GM06990 (cell line): ENCODE measurements around the gene NKD1.

ENCODE experiments used
- DNase-seq: peaks from one replicate; pipeline ENCODE4 v3.0.0-alpha.2; 2011; ENCODE audit not compliant: insufficient read length; ENCODE audit errors: extremely low read depth
- H3K27me3 ChIP-seq: replicated peaks from 2 replicates; pipeline ENCODE4 v1.6.0; 2011; ENCODE audit warnings: low read length; ENCODE audit not compliant: control insufficient read depth, insufficient read depth
- H3K36me3 ChIP-seq: 2 replicates; pipeline ENCODE4 v1.5.1; 2011; ENCODE audit warnings: low read length; ENCODE audit not compliant: control insufficient read depth, insufficient read depth
- H3K4me3 ChIP-seq: replicated peaks from 2 replicates; pipeline ENCODE4 v1.5.1; 2011; ENCODE audit warnings: low read depth, mild to moderate bottlenecking, control low read depth, low read length
- TF ChIP-seq, protein P1 (sequence below): IDR thresholded peaks from 2 replicates; pipeline ENCODE4 v1.5.1; 2011; ENCODE audit warnings: low read length, control low read depth, mild to moderate bottlenecking, inconsistent platforms; ENCODE audit not compliant: insufficient read depth, poor library complexity, severe bottlenecking

NKD1 gene

DNA sequence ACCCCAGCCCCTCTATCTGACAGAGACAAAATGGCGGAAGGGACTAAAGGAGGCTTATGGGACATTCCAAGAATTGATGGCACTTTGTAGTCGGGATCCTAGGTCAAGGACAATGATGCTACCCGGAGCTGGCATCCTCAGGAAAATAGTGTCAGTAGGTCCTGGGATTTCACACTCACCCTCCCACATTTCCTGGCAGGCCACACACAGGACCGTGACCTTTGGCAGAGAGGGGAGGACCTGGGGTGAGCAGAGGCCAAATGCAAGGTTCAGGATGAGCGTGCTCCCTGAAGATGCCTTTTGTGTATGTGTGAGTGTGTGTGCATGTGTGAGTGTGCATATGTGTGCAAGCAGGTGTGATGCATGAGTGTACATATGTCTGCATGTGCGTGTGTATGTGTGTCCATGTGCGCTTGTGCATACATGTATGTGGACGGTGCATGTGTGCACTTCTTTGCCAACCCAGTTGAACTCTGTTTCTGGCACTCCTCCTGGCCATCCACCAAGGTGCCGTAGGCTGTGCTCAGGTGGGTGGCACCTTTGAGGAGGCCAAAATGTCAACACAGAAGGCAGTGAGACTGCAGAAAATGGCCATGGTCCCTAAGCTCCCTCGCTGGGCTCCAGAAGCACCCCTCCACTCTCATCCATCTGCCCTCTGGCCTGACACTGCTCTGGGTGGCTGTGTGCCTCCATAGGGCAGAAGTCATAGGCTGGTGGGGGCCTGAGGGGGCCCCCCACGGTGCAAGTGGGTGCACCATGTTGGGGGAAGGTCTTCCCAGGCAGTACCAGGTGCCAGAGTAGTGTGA, 72.7 kb downstream of the NKD1 start:
- no peak for DNase-seq
- no peaks in the 10 kb centered on the region; the same call in 1 of the 2 replicates for H3K27me3 ChIP-seq
- TF ChIP-seq, protein P1, sequence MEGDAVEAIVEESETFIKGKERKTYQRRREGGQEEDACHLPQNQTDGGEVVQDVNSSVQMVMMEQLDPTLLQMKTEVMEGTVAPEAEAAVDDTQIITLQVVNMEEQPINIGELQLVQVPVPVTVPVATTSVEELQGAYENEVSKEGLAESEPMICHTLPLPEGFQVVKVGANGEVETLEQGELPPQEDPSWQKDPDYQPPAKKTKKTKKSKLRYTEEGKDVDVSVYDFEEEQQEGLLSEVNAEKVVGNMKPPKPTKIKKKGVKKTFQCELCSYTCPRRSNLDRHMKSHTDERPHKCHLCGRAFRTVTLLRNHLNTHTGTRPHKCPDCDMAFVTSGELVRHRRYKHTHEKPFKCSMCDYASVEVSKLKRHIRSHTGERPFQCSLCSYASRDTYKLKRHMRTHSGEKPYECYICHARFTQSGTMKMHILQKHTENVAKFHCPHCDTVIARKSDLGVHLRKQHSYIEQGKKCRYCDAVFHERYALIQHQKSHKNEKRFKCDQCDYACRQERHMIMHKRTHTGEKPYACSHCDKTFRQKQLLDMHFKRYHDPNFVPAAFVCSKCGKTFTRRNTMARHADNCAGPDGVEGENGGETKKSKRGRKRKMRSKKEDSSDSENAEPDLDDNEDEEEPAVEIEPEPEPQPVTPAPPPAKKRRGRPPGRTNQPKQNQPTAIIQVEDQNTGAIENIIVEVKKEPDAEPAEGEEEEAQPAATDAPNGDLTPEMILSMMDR: no peak
- H3K4me3 ChIP-seq: no peak overlapping the region
- H3K36me3 ChIP-seq: no peaks in the 10 kb centered on the region

DNA sequence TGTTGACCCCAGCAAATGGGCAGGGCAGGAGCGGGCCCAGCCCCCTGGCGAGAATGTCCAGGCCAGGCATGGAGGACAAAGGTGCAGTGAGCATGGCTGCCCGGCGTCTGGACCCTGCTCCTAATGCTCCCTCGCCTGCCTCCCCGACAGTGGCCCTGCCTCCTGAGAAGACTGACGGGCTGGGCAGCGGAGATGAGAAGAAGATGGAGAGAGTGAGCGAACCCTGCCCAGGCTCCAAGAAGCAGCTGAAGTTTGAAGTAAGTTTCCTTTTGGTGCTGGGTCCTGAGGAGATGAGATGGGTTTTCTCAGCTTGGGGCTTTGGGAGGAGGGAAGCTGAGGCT, 73.2 kb downstream of the NKD1 start:
- Histone ChIP-seq H3K4me3 (no peak overlapping the region), H3K27me3 (no peaks in the 10 kb centered on the region; the same call in 1 of the 2 replicates), H3K36me3 (no peaks in the 10 kb centered on the region)
- no peak for DNase-seq
- TF ChIP-seq, protein P1: no peak

DNA sequence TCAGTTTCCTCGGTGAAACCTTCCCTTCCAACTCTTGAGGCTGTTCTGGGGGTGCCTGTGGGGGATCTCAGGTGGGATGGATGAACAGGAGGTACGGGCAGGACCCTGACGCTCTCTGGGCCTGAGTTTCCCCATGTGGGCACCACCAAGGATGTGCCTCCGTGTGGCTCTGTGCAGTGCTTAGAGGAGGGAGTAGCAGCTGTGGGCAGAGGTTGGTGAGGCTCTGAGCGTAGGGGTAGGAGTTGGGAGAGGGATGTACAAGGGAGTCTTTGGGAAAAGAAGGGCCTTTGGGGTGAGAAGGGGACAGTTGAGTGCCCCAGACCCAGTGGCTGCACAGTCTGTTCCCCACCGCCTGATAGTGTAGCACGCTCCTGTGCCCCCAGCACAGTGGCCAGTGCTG, 73.8 kb downstream of the NKD1 start:
- TF ChIP-seq, protein P1: no peak
- no peak for DNase-seq
- H3K27me3 ChIP-seq: no peaks in the 10 kb centered on the region; the same call in 1 of the 2 replicates
- no peak overlapping the region for H3K4me3 ChIP-seq
- H3K36me3 ChIP-seq: no peaks in the 10 kb centered on the region

DNA sequence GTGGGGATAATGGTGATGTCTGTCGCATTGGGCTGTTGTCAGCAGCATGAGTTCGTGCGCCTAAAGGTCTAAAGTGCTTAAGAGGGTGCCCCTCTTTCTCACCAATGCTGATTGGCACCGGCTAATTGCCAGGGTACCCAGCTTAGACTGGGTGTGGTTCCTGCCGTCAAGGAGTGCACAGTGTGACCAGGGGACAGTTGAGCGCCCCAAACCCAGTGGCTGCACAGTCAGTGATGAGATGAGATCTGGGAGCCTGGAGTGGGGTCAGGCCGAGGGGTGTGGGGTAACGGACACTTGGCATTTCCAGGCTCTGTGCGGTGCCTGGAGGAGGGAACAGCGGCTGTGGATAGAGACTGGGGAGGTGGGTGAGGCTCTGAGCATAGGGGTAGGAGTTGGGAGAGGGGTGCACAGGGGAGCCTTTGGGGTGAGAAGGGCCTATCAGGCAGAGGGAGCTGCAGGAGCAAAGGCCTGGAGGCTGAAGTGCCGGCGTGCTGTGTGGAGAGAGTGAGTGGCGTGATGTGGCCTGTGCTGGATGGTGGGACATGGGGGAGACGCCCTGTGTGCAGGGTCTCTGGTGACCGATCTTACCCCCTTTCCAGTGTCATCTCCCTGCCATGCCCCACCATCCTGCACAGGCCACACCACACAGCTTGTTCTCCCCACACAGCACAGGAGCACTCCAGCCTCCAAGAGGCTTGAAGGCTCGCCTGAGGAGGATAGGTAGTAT, 74.6 kb downstream of the NKD1 start:
- Histone ChIP-seq H3K4me3 (no peak overlapping the region), H3K36me3 (no peaks in the 10 kb centered on the region), H3K27me3 (no peaks in the 10 kb centered on the region; the same call in 1 of the 2 replicates)
- TF ChIP-seq, protein P1: no peak
- DNase-seq: no peak

DNA sequence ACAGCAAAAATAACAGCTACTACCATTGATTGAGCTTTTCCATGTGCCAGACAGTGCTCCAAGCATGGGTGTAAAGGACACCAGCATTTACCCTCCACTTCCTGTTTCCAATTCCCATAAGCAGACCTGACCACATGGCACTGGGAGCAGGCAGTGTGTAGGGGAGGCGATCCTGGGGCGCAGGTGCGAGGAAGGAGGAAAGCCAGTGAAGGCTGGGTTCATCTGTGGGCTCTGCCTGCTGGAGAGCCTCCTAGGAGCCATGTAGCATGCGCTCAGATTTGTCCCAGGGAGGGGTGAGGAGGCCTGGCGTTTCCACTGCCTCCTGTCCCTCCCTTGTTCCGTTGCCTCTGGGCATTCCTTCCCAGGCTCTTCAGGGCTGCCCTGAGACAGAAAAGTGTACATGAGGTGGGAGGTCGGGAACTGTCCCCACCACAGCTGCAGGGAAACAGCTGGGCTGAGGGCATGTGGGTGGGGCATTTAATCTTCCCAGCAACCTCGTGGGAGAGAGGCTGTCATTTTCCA, 76.3 kb downstream of the NKD1 start:
- TF ChIP-seq, protein P1: no peak
- H3K27me3 ChIP-seq: no peaks in the 10 kb centered on the region; the same call in 1 of the 2 replicates
- H3K4me3 ChIP-seq: no peak overlapping the region
- no peaks in the 10 kb centered on the region for H3K36me3 ChIP-seq
- no peak for DNase-seq
